Right atrium auricular region (tissue), 2 donors: ENCODE results near the gene MXRA7. TPM values are rescaled to one million over a fixed set of nuclear protein-coding genes. Genes with fewer than 3 reads are reported as not detected.

Experiments used
- DNase-seq: peaks from one replicate; pipeline ENCODE4 v3.0.0-alpha.2; 2019; ENCODE audit warnings: low spot score
- H3K27ac ChIP-seq, 2 donors: fragments of 200-600 bp; sonication (generic); 1 replicate in 1 of 2; 2 replicates in 1 of 2; pipeline ENCODE4 v1.5.1; 2016 to 2019
- H3K27me3 ChIP-seq, 2 donors: fragments of 200-600 bp; sonication (generic); one replicate each; pipeline versions ENCODE4 v1.5.1 to v1.6.0; 2017 to 2019
- H3K36me3 ChIP-seq: fragments of 200-600 bp; sonication (generic); one replicate; pipeline ENCODE4 v1.5.1; 2016
- H3K4me1 ChIP-seq, 2 donors: fragments of 200-600 bp; sonication (generic); one replicate each; pipeline versions ENCODE4 v1.5.1 to v1.6.0; 2017 to 2019
- H3K4me3 ChIP-seq, 2 donors: fragments of 200-600 bp; sonication (generic); 1 replicate in 1 of 2; 2 replicates in 1 of 2; pipeline ENCODE4 v1.5.1; 2017 to 2019; ENCODE audit warnings: mild to moderate bottlenecking in 1 of 2, moderate library complexity in 1 of 2
- H3K9me3 ChIP-seq, 2 donors: fragments of 200-600 bp; sonication (generic); one replicate each; pipeline ENCODE4 v1.5.1; 2019
- CTCF ChIP-seq, 2 donors: fragments of 200-600 bp; sonication (generic); IDR thresholded peaks; one replicate each; pipeline ENCODE4 v1.5.1; 2019; ENCODE audit warnings: antibody characterized with exemption in 2 of 2
- total RNA-seq, 2 donors: library from RNA; depleted of rRNA; stranded (reverse); fragments of >200 nt; gene quantifications; one replicate each; pipeline ENCODE4 v1.1.0, GENCODE V29; 2016

MXRA7 gene
- 100 to 1,000 TPM; 440 to 644 TPM for total RNA-seq

GRCh38 chr17:76710863-76711611 lies at the start of gene MXRA7:
TSS of gene MXRA7 (minus strand) at chr17:76710965. CDS start at chr17:76710946, 19 bp downstream.
- Histone ChIP-seq H3K4me1 (peaks cover 0 to 73% of the 10 kb centered on the region in 2 donors), H3K27ac (peak within 1 kb of the TSS; percentile 98), H3K4me3 (peak within 1 kb of the TSS; percentile 62 to 90), H3K9me3 (no peaks in the 10 kb centered on the region), H3K27me3 (no peaks in the 10 kb centered on the region), H3K36me3 (peaks cover 26% of the 10 kb centered on the region)
- DNase-seq: peak; percentile 79
- no peak for TF ChIP-seq CTCF (IDR thresholded peaks at IDR 0.05)

- Histone ChIP-seq H3K36me3 (peaks cover 35% of the 10 kb centered on the region), H3K9me3 (no peaks in the 10 kb centered on the region), H3K27me3 (no peaks in the 10 kb centered on the region), H3K4me3 (no peak overlapping the region), H3K27ac (no peak overlapping the region), H3K4me1 (no peaks in the 10 kb centered on the region)
- no peak for TF ChIP-seq CTCF (IDR thresholded peaks at IDR 0.05)
- DNase-seq: no peak
Measured at GRCh38 chr17:76758570-76758969, 47.8 kb upstream of the MXRA7 start.

GRCh38 chr17:76757256-76757655 lies 46.5 kb upstream of the MXRA7 start:
- Histone ChIP-seq H3K27me3 (no peaks in the 10 kb centered on the region), H3K27ac (no peak overlapping the region), H3K9me3 (no peaks in the 10 kb centered on the region), H3K4me3 (no peak overlapping the region), H3K36me3 (peaks cover 35% of the 10 kb centered on the region), H3K4me1 (no peaks in the 10 kb centered on the region)
- no peak for DNase-seq
- no peak for TF ChIP-seq CTCF (IDR thresholded peaks at IDR 0.05)

- no peaks in the 10 kb centered on the region for H3K4me1 ChIP-seq
- H3K27ac ChIP-seq: no peak overlapping the region
- H3K4me3 ChIP-seq: no peak overlapping the region
- no peak for TF ChIP-seq CTCF (IDR thresholded peaks at IDR 0.05)
- no peaks in the 10 kb centered on the region for H3K9me3 ChIP-seq
- H3K27me3 ChIP-seq: no peaks in the 10 kb centered on the region
- peaks cover 31% of the 10 kb centered on the region for H3K36me3 ChIP-seq
- DNase-seq: no peak
Measured at GRCh38 chr17:76755285-76755684, 44.5 kb upstream of the MXRA7 start.

- Histone ChIP-seq H3K9me3 (no peaks in the 10 kb centered on the region), H3K27ac (peak overlapping the region in 1 of 2 donors; percentile 31), H3K27me3 (no peaks in the 10 kb centered on the region), H3K36me3 (peaks cover 30% of the 10 kb centered on the region), H3K4me1 (peaks cover 0 to 4% of the 10 kb centered on the region in 2 donors), H3K4me3 (no peak overlapping the region)
- TF ChIP-seq CTCF (IDR thresholded peaks at IDR 0.05): no peak
- no peak for DNase-seq
Measured at GRCh38 chr17:76753061-76753961, 42.5 kb upstream of the MXRA7 start.
